ENCODE data around the gene ATP8B4.

- TF ChIP-seq CTCF (IDR thresholded peaks at IDR 0.05; ENCODE audit: low read length) = no peak
- no peak for TF ChIP-seq EZH2 (IDR thresholded peaks at IDR 0.05; ENCODE audit: borderline replicate concordance, low read length)
These were observed 214.7 kb downstream of the ATP8B4 start for GRCh38 chr15:49904296-49904695.
